Liver (tissue), 9 donors: ENCODE data around the gene PHF21B. TPM values are rescaled to one million over a fixed set of nuclear protein-coding genes. Genes with fewer than 3 reads are reported as not detected.
"Not testable (repeated sequence)": the region's sequence is repeated elsewhere in the genome, so short reads cannot be mapped to it uniquely, and the experiment has no call there.

Experiments
- DNase-seq: peaks from one replicate; pipeline ENCODE4 v3.0.0-alpha.2; 2017; ENCODE audit warnings: low spot score
- H3K27ac ChIP-seq, 2 donors: one replicate each; pipeline ENCODE4 v1.7.0; 2013; ENCODE audit warnings: inconsistent platforms in 2 of 2, low read length in 2 of 2, control low read depth in 1 of 2, low read depth in 1 of 2, mild to moderate bottlenecking in 1 of 2
- H3K27me3 ChIP-seq, 4 donors: one replicate each; pipeline versions ENCODE4 v1.6.1 to v1.7.0; 2013; ENCODE audit warnings: low read length in 3 of 4, inconsistent platforms in 1 of 4, mild to moderate bottlenecking in 1 of 4, moderate library complexity in 1 of 4; ENCODE audit not compliant: control insufficient read depth in 4 of 4, insufficient read depth in 4 of 4
- H3K36me3 ChIP-seq, 4 donors: one replicate each; pipeline versions ENCODE4 v1.6.1 to v1.7.0; 2013; ENCODE audit warnings: low read length in 3 of 4, mild to moderate bottlenecking in 3 of 4, low read depth in 1 of 4, moderate library complexity in 1 of 4; ENCODE audit not compliant: control insufficient read depth in 4 of 4, insufficient read depth in 3 of 4
- H3K4me1 ChIP-seq, 4 donors: one replicate each; pipeline versions ENCODE4 v1.6.1 to v1.7.0; 2013; ENCODE audit warnings: low read length in 3 of 4, mild to moderate bottlenecking in 3 of 4, moderate library complexity in 1 of 4; ENCODE audit not compliant: control insufficient read depth in 4 of 4, insufficient read depth in 4 of 4
- H3K4me3 ChIP-seq, 3 donors: one replicate each; pipeline versions ENCODE4 v1.6.1 to v1.7.0; 2013; ENCODE audit warnings: low read length in 3 of 3, control low read depth in 1 of 3, low read depth in 1 of 3, mild to moderate bottlenecking in 1 of 3
- H3K9ac ChIP-seq, 2 donors: one replicate each; pipeline ENCODE4 v1.7.0; 2013; ENCODE audit warnings: low read length in 2 of 2, mild to moderate bottlenecking in 2 of 2, moderate library complexity in 2 of 2, control low read depth in 1 of 2, low read depth in 1 of 2
- H3K9me3 ChIP-seq, 4 donors: one replicate each; pipeline versions ENCODE4 v1.6.1 to v1.7.0; 2013; ENCODE audit warnings: low read length in 3 of 4; ENCODE audit not compliant: control insufficient read depth in 4 of 4
- CTCF ChIP-seq: fragments of 150-350 bp; IDR thresholded peaks from 2 replicates; pipeline ENCODE4 v1.5.1; 2017; ENCODE audit warnings: improper control_type of control experiment, low read depth, low read length; ENCODE audit not compliant: missing input control
- EGR1 ChIP-seq, 2 donors: IDR thresholded peaks; 2 replicates each; pipeline ENCODE4 v1.6.1; 2016 to 2018; ENCODE audit warnings: antibody characterized with exemption in 2 of 2, low read depth in 2 of 2
- FOXA2 ChIP-seq: IDR thresholded peaks from 2 replicates; pipeline ENCODE4 v1.6.1; 2016; ENCODE audit warnings: antibody characterized with exemption
- GABPA ChIP-seq, 2 donors: IDR thresholded peaks in 1 of 2; conservative IDR thresholded peaks in 1 of 2; 2 replicates each; pipeline ENCODE4 v1.6.1; 2016; ENCODE audit warnings: antibody characterized with exemption in 2 of 2, mild to moderate bottlenecking in 1 of 2, moderate library complexity in 1 of 2
- HNF4A ChIP-seq, 2 donors: conservative IDR thresholded peaks; 2 replicates each; pipeline ENCODE4 v1.6.1; 2016; ENCODE audit warnings: antibody characterized with exemption in 2 of 2, mild to moderate bottlenecking in 2 of 2
- HNF4G ChIP-seq: IDR thresholded peaks from 2 replicates; pipeline ENCODE4 v1.6.1; 2016; ENCODE audit warnings: antibody characterized with exemption
- JUND ChIP-seq, 2 donors: IDR thresholded peaks; 2 replicates each; pipeline ENCODE4 v1.6.1; 2016; ENCODE audit warnings: antibody characterized with exemption in 2 of 2
- NR2F2 ChIP-seq: IDR thresholded peaks from 2 replicates; pipeline ENCODE4 v1.6.1; 2016; ENCODE audit warnings: antibody characterized with exemption
- RAD21 ChIP-seq, 2 donors: IDR thresholded peaks; 2 replicates each; pipeline ENCODE4 v1.6.1; 2016; ENCODE audit warnings: antibody characterized with exemption in 2 of 2, mild to moderate bottlenecking in 2 of 2
- RXRA ChIP-seq, 2 donors: IDR thresholded peaks; 2 replicates each; pipeline ENCODE4 v1.6.1; 2017 to 2018; ENCODE audit warnings: antibody characterized with exemption in 2 of 2, mild to moderate bottlenecking in 1 of 2
- TAF1 ChIP-seq: conservative IDR thresholded peaks from 2 replicates; pipeline ENCODE4 v1.6.1; 2016; ENCODE audit warnings: antibody characterized with exemption, mild to moderate bottlenecking
- WGBS: extraction: QIAGEN DNeasy Blood & Tissue Kit; methylation state at CpG from one replicate; pipeline ENCODE4 v1.1.7; 2013; 5-methylcytosine and 5-hydroxymethylcytosine counted together
- polyA plus RNA-seq, 2 donors: library from polyadenylated mRNA; stranded (reverse) in 1 of 2; unstranded in 1 of 2; fragments of 200-250 nt in 1 of 2; fragments of >200 nt in 1 of 2; fragmentation: Nextera tagmentation in 1 of 2; extraction: Ambion mirVana in 1 of 2; gene quantifications; one replicate each; pipeline versions ENCODE4 v1.2.1 to v1.2.3, GENCODE V29; 2013 to 2015
- total RNA-seq, 2 donors: library from RNA; depleted of rRNA; stranded (reverse); fragments of >200 nt; gene quantifications; one replicate each; pipeline ENCODE4 v1.2.3, GENCODE V29; 2014
- TF ChIP-seq, protein P1 (sequence below): IDR thresholded peaks from 2 replicates; pipeline ENCODE4 v1.6.1; 2016; ENCODE audit warnings: antibody characterized with exemption
- TF ChIP-seq, protein P2 (sequence below): IDR thresholded peaks from 2 replicates; pipeline ENCODE4 v1.6.1; 2016; ENCODE audit warnings: antibody characterized with exemption, mild to moderate bottlenecking
- TF ChIP-seq, protein P3 (sequence below): IDR thresholded peaks from 2 replicates; pipeline ENCODE4 v1.6.1; 2016; ENCODE audit warnings: antibody characterized with exemption
- TF ChIP-seq, protein P4 (sequence below): IDR thresholded peaks from 2 replicates; pipeline ENCODE4 v1.6.1; 2016; ENCODE audit warnings: antibody characterized with exemption
- donor health status: healthy.
- donor health status: healthy.
- donor health status: healthy.
- donor health status: healthy.
- donor health status: healthy.

The PHF21B gene
- total and polyA plus RNA-seq, 4 donors = not detected

DNA sequence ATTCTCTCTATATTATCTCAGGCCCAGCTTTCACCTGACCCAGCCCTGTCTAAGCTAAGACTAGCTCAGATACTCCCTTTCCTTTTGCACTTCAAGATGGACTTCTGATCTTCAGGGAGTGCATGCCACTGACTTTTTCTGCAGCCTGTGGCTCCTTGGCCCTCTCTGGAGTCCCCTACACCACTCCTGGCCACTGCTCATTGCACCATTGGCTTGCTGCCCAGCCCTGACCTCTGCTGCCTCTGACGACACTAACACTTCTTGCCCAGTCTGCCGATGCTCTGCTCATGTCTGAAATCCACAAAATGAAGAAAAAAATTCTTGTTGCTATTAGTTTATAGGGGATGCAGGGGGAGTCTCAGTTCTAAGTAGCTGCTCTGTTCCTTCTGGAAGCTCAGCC lies 106.6 kb downstream of the PHF21B start:
- DNase-seq, H3K36me3 ChIP-seq, H3K27me3 ChIP-seq, H3K4me1 ChIP-seq, H3K27ac ChIP-seq, H3K4me3 ChIP-seq, H3K9ac ChIP-seq: not testable (repeated sequence)
- WGBS = no CpG with 5 or more reads among the region's 2 CpGs
- peaks cover 5 to 19% (median 13%) of the 10 kb centered on the region in 4 donors for H3K9me3 ChIP-seq

- H3K9ac ChIP-seq = no peak overlapping the region
- no peak overlapping the region for H3K27ac ChIP-seq
- H3K36me3 ChIP-seq = no peaks in the 10 kb centered on the region
- TF ChIP-seq, protein P1, sequence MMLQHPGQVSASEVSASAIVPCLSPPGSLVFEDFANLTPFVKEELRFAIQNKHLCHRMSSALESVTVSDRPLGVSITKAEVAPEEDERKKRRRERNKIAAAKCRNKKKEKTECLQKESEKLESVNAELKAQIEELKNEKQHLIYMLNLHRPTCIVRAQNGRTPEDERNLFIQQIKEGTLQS = no peak
- TF ChIP-seq HNF4A (conservative IDR thresholded peaks at IDR 0.05) (no peak), FOXA2 (no peak), HNF4G (no peak), RAD21 (IDR thresholded peaks at IDR 0.05) (no peak), TAF1 (no peak), CTCF (no peak), RXRA (IDR thresholded peaks at IDR 0.05) (no peak), GABPA (IDR thresholded peaks at IDR 0.05 in 1 of 2, conservative IDR thresholded peaks at IDR 0.05 in 1 of 2) (no peak), NR2F2 (no peak), JUND (IDR thresholded peaks at IDR 0.05) (no peak), EGR1 (IDR thresholded peaks at IDR 0.05; ENCODE audit: low read depth in 2 of 2) (no peak)
- TF ChIP-seq, protein P2, sequence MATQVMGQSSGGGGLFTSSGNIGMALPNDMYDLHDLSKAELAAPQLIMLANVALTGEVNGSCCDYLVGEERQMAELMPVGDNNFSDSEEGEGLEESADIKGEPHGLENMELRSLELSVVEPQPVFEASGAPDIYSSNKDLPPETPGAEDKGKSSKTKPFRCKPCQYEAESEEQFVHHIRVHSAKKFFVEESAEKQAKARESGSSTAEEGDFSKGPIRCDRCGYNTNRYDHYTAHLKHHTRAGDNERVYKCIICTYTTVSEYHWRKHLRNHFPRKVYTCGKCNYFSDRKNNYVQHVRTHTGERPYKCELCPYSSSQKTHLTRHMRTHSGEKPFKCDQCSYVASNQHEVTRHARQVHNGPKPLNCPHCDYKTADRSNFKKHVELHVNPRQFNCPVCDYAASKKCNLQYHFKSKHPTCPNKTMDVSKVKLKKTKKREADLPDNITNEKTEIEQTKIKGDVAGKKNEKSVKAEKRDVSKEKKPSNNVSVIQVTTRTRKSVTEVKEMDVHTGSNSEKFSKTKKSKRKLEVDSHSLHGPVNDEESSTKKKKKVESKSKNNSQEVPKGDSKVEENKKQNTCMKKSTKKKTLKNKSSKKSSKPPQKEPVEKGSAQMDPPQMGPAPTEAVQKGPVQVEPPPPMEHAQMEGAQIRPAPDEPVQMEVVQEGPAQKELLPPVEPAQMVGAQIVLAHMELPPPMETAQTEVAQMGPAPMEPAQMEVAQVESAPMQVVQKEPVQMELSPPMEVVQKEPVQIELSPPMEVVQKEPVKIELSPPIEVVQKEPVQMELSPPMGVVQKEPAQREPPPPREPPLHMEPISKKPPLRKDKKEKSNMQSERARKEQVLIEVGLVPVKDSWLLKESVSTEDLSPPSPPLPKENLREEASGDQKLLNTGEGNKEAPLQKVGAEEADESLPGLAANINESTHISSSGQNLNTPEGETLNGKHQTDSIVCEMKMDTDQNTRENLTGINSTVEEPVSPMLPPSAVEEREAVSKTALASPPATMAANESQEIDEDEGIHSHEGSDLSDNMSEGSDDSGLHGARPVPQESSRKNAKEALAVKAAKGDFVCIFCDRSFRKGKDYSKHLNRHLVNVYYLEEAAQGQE = no peak
- TF ChIP-seq, protein P3, sequence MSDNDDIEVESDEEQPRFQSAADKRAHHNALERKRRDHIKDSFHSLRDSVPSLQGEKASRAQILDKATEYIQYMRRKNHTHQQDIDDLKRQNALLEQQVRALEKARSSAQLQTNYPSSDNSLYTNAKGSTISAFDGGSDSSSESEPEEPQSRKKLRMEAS = no peak
- TF ChIP-seq, protein P4, sequence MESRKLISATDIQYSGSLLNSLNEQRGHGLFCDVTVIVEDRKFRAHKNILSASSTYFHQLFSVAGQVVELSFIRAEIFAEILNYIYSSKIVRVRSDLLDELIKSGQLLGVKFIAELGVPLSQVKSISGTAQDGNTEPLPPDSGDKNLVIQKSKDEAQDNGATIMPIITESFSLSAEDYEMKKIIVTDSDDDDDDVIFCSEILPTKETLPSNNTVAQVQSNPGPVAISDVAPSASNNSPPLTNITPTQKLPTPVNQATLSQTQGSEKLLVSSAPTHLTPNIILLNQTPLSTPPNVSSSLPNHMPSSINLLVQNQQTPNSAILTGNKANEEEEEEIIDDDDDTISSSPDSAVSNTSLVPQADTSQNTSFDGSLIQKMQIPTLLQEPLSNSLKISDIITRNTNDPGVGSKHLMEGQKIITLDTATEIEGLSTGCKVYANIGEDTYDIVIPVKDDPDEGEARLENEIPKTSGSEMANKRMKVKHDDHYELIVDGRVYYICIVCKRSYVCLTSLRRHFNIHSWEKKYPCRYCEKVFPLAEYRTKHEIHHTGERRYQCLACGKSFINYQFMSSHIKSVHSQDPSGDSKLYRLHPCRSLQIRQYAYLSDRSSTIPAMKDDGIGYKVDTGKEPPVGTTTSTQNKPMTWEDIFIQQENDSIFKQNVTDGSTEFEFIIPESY = no peak
- H3K9me3 ChIP-seq = peaks cover 5 to 19% (median 13%) of the 10 kb centered on the region in 4 donors
- no peak overlapping the region for H3K4me3 ChIP-seq
- no peaks in the 10 kb centered on the region for H3K27me3 ChIP-seq
- no peaks in the 10 kb centered on the region for H3K4me1 ChIP-seq
- WGBS = 65% methylated on average over 2 of the region's 2 CpGs
- DNase-seq = no peak
These were observed 108.5 kb downstream of the PHF21B start for GRCh38 chr22:44901301-44901700.
